NCI-H128 (cell line): ENCODE data around the gene IL23R.

ENCODE experiments used
- DNase-seq: peaks from one replicate; lab custom pipeline; 2025; ENCODE audit not compliant: unreplicated experiment; lab: John Stamatoyannopoulos, UW

The IL23R gene

DNA sequence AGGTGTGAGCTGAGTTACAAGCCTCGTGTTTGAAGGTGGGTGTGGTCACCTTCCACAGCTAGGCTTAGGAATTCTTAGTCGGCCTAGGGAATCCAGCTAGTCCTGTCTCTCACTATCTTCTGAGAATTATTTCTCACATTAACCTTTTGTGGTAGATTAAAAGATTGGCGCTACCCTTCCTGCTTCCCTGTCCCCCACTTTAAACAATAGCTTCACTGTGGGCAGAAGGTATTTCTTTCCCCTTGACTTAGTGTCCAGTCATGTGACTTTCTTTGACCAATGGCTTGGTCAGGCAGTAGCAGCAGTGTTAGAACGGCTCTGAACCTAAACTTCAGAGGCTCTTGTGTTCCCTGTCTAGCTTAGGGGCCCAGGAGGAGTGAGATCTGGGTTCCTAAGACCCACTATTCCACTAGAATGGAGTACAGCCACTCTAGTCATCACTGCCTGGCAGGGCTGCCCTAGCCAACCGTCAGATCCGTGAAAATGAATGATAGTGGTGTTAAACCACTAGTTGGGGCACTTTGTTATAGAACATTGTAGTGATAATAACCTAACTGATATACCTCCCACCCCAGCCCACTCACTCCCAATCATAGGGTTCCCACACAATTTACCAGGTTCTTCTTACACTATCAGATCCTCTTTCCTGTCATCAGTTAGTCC lies 17.6 kb upstream of the IL23R start:
- DNase-seq: no peak

DNA sequence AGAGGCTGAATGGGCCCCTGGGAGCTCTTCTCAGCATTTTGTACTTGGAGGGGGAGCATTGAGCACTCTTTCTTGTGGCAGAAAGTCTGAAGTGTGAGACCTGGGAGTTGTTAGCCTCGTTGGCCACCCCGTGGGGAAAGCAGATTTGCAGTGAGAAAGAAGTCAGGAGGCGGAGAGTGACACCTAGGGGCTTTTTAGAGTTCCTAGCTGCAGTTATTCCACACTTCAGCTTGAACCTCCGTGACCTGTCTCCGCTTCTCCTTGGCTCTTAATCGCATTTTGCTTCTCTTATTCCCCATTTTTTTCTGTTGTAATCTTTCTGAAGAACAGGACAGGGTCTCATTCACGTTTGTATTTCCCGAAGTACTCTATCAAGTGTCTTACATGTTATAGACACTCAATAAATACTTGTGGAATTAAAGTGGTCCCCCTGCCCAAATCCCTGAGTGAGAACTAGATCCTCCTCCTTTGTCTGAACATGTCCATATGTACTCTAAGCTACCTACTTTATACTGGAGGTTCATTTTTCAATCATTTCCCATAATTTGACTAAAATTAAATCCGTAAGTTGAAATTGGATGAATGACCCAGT lies 17.0 kb upstream of the IL23R start:
- DNase-seq: peak; percentile 5

DNA sequence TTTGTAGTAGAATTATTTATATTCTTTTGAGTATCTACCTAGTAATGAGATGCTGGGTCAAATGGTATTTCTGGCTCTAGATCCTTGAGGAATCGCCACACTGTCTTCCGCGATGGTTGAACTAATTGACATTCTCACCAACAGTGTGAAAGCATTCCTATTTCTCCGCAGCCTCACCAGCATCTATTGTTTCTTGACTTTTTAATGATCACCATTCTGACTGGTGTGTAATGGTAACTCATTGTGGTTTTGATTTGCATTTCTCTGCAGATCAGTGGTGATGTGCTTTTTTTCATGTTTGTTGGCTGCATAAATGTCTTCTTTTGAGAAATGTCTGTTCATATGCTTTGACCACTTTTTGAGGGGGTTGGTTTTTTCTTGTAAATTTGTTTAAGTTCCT lies 15.3 kb upstream of the IL23R start:
- no peak for DNase-seq

DNA sequence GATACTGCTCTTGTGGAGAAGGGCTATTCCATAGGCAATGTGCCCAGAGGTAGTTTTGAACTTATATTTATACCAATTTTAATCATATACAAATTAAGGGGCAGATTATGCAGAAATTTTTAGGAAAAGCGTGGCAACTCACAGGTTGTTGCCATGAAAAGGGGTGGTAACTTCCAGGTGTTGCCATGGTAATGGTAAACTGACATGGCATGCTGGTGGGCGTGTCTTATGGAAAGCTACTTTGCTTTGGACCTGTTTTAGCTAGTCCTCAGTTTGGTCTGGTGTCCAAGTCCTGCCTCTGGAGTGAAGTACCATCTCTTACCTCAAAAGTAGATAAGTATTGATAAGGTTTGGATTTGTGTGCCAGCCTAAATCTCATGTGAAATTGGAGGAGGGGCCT lies 7.9 kb upstream of the IL23R start:
- DNase-seq: no peak

DNA sequence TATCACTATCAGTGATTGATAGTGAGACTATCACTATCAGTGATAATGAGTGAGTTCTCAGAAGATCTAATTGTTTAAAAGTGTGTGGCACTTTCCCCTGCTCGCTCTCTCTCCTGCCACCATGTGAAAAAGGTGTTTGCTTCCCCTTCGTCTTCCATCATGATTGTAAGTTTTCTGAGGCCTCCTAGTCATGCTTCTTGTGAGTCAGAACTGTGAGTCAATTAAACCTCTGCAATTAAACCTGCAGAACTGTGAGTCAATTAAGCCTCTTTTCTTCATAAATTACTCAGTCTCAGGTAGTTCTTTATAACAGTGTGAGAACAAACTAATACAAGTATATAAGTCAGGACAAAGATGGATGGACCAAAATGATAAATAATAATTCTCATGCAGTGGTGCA lies 7.0 kb upstream of the IL23R start:
- DNase-seq: no peak

DNA sequence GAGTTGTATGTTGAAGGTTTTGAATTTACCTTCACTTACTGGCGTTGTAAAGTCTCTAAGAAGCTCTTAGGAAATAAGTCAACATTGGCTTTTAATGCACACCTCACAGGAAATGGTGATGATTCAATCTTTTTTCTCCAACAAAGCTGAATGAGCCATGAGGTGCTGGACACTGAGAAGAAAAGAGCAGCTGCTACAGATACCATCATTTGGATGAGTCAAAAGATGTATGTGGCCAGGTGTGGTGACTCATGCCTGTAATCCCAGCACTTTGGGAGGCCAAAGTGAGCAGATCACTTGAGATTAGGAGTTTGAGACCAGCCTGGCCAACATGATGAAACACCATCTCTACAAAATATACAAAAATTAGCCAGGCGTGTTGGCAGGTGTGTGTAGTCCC lies 3.3 kb upstream of the IL23R start:
- DNase-seq: no peak

DNA sequence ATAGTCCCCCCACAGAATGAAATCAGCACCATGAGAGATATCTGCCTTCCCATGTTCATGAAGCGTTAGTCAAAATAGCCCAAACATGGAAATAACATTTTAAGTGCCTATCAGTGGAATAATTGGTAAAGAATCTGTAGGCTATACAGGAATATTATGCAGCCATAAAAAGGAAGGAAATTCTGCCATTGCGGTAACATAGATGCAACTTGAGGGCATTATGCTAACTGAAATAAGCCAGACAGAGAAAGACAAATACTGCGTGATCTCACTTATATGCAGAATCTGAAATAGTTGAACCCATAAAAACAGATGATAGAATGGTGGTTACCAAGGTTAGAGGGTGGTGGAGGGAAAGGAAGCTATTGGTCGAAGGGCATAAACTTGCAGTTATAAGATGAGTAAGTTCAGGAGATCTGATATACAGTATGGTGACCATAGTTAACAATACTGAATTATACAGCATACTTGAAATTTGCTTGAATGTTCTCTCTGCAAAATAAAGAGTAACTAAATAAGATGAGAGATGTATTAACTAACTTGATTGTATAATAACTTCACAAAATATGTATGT lies 699 bp upstream of the IL23R start:
- no peak for DNase-seq

DNA sequence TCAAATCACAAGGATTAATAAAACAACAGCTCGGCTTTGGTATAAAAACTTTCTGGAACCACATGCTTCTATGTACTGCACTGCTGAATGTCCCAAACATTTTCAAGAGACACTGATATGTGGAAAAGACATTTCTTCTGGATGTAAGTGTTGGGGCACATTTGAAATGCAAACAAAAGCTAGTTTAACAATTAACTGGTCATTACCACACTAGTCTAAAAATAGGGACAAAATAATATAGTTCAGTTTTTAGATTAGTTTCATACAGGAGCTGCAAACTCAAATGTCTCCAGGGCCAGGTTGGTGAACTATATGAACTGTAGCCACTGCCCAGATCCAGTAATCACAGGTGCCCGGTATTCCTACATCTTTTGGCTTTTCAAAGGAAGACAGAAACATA lies 3.2 kb downstream of the IL23R start:
- peak; percentile 0 for DNase-seq

DNA sequence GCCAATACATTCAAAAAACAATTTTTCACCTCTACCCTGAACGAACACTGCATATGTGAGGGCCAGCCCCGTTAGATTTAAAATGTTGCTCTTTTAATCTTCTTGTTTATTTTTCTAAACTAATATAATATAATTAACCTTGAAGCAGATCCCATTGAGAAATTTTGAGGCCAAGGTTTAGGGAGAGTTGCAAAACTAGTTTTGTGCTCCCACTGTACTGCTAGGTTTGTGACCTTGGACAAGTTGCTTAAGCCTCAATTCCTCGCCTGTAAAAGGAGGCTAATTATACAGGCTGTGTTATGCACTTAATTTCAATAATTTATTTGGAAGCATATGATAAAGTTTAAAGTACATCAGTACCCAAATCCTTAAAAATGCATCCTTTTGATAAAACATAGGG lies 3.7 kb downstream of the IL23R start:
- no peak for DNase-seq

DNA sequence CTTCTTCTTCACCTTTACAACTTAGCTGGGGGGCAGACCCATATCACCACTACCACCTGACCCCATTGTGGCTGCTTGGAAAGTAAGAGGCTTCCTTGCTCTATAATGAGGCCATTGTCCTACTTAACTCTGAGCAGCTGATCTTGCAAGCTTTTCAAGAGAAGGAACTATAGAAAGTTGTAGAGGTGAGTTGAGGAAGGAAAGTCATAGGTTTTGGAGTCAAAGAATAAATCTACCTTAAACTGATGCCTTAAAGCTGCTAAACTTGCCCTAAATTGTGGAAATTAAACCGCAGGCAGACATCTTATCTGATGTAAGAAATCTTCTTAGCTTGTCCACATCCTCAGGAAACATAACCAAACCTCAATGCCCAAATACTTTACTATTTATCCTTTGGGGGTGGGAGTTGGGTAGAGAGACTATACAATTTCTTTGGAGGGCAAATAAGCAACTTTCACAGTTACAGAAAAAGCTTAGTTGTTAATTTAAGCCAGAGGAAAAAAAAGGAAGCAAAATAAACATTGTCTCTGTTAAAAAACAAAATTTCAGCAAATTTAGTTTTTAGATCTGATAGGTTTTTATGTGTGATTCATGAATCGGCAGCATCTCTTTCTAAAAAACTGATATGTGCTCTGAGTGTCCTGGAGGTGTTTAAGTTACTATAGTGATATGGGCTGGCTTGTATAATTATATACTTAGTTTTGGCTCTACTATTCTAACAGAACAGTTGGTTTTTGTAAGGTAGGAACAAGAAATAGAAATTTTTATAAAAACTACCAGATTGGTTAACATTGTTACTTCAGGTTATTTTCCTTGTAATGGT lies 4.7 kb downstream of the IL23R start:
- no peak for DNase-seq

DNA sequence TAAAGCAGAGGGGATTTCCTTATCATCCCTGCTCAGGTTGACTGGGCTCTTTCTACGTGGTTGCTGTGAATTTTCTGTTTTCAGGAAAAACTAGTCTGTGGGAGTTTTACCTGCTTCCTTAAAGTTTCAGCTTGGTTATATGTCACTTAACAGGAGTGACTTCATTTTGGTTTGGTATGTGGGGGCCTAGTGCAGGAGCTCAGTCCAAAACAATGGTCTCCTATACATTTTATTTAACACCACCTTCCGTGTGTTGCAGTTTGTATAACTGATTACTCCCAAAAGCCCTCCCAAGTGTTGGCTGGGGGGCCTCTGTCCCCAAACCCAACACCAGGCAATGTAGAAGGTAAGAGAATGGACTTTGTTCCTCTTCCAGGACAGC lies 5.3 kb downstream of the IL23R start:
- no peak for DNase-seq

DNA sequence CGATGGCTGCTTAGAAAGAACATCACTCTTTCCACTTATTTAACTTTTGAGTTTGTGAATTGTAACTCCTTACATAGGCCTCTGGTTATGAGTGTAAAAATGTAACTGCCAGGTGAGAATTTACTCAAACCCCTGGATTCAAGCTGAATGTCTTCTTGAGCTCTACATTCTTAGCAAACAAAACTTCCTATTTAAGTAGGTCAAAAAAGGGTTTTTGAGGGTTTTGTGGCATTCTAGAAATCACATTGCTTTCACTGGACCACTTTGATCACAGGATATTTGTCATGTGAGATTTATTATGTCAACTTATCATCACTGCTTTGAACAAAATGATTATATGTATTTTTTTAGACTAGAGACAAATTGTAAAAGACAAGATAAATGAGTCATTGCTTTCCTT lies 5.7 kb downstream of the IL23R start:
- no peak for DNase-seq

DNA sequence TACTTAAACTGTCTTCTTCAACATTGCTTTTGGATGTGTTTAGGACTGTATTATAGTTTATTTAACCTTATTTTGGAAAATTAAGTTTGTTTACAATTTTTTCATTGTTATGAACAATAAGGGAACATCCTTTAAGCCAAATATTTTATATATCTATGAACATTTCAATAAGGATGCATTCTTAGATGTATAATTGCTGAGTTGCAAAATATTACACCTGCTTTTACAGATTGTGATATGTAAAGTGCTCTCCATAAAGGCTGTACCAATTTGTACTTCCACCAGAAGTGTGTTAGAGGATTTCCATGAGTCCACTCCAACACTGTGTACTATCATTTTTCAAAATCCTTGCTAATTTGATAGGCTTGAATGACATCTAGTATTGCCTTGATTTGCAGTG lies 7.7 kb downstream of the IL23R start:
- DNase-seq: no peak

DNA sequence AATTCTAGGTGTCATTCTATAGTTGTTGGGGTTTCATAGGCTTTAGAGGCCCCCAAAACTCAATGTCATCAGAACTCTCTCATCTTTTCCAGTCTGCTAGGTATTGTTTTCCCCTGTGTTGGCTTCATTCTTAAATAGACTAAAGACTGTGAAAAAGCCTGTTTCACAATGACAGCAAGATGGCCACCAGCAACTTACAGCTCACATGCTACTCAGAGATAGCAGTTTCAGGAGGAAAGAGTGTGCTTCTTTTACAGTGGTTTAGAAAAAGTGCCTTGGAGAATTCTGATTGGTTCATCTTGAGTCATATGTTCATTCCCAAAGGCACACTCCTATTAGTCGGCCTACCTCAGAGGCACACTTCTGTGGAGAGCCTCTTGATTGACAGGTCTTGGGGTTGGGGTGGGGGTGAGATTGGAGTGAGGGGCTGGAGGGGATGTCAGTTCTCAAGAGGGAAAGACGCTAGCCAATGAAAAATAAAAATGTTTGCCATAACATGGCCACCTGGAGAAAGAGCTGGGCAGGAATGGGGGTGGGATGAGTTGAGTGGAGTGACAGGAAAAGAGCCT lies 8.5 kb downstream of the IL23R start:
- DNase-seq: no peak

DNA sequence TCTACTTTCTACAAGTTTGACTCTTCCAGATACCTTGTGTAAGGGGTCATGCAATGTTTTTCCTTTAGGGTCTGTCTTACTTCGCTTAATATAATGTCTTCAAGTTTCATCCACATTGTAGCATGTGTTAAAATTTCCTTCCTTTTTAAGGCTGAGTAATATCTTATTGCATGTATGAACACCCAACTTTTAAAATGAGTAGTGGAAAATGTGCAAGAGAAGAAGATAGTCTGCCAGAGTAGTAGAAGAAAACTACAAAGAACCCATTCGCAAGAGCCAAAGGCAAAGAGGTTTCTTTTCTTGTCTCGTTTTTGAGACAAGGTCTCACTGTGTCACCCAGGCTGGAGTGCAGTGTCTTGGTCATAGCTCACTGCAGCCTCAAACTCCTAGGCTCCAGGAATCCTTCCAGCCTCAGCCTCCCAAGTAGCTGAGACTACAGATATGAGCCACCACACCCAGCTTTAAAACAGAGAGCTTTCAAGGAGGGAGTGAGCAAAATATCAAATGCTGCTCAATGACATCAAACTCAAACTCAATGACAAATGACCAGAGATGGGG lies 9.4 kb downstream of the IL23R start:
- DNase-seq: no peak

DNA sequence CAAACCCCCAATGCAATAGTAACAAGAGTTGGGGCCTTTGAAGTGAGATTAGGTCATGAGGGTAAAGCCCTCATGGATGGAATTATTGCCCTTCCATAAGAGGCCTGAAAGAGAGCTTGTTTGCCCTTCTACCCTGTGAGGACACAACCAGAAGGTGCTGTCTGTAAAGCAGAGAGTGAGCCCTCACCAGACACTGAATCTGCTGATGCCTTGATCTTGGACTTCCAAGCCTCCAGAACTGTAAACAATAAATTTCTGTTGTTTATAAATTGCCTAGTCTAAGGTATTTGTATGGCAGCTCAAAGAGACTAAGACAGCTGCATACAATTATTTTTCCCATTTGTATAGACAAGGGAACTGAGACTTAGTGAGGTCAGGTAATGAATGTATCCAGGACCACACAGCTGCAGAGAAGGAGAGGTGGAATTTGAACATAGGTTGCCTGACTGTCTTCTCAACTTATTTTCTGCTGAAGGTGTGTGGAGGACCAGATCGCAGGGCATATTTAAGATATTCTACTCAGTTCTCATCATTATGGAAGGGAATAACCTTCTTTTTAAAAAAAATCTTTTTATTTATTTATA lies 18.7 kb downstream of the IL23R start:
- DNase-seq: no peak

DNA sequence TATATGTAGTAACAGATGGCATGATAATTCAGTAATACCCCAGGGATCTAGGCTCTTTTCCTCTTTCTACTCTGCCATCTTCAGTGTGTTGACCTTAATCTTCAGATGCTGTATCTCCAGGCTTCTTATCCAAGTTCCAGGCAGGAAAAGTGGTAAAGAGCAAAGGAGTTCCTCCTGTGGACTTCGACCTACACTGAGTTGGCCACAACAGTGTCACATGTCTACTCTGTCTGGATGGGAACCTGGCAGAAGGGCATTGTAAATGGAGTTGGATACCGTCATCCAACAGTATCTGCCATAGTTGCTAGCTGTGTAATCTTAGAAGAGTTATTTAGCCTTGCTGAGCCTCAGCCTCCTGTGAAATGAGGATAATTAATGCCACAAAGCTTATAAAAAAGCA lies 21.9 kb downstream of the IL23R start:
- DNase-seq: no peak

DNA sequence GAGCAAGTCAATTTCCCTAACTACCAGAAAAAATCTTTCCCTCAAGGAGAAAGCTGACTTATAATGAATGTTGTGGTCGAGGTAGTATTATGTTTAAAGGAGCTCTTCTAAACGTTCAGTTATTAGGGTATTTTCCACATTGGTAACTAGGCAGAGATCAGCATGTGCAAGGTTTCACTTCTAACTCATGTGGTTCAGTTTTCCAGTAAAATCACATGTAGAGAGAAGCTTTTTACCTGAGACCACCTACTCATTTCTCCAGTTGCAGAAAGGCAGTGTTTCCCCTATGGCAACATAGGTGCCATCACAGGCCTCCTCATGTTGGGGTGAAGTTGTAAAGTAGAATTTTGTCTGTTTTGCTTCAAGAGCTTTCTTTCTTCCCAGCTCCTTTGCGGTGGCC lies 23.7 kb downstream of the IL23R start:
- DNase-seq: no peak

DNA sequence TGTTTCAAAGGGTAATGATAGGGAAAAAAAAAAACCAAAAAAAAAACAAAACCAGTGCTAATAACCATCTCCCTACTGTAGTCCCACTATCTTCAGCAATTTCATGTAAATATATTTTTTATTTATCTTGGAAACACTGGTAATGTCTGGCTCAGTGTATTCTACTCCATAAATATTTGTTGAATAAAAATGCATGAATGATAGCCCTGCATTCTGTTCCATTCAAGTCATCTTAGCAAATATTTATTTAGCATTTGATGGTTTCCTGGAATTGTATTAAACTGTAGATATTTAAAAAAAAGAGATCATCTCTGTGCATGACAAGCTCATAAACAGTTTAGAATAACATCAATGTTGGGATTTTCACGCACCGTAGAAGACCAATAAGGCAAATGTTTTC lies 24.2 kb downstream of the IL23R start:
- no peak for DNase-seq

DNA sequence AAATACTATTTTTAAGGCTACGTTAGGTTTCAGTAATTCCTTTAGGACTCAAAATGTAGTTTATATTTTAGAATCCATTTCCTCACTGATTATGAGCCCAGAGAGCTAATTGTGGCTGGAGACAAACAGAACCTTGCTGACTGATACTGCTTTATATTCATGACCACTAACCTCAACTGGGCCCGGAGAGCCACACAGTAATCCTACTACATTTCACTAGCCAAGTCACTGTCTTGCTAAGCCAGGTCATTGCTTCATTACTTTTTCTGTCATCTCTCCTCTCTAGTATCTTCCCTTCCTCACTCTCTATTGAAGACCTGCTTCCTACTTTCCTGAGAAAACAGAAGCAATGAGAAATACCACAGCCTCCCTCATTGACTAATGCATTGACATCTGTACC lies 24.7 kb downstream of the IL23R start:
- DNase-seq: no peak
